A549 treated with AZD9567 at 1 μM for 4 hours (cell line): Measurements from ENCODE around the gene PET117. TPM values are rescaled to one million over a fixed set of nuclear protein-coding genes. Genes with fewer than 3 reads are reported as not detected.

Source experiments
- total RNA-seq: library from RNA; stranded (reverse); fragments of 200-300 nt; extraction: Qiagen RNA extraction; gene quantifications from 5 replicates; pipeline ENCODE4 v1.2.3, GENCODE V29; 2022; ENCODE audit not compliant: insufficient read depth

PET117 gene, protein sequence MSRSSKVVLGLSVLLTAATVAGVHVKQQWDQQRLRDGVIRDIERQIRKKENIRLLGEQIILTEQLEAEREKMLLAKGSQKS
- 17.1 to 26.1 TPM (median 24.7 TPM) in 5 replicates for total RNA-seq

DNA sequence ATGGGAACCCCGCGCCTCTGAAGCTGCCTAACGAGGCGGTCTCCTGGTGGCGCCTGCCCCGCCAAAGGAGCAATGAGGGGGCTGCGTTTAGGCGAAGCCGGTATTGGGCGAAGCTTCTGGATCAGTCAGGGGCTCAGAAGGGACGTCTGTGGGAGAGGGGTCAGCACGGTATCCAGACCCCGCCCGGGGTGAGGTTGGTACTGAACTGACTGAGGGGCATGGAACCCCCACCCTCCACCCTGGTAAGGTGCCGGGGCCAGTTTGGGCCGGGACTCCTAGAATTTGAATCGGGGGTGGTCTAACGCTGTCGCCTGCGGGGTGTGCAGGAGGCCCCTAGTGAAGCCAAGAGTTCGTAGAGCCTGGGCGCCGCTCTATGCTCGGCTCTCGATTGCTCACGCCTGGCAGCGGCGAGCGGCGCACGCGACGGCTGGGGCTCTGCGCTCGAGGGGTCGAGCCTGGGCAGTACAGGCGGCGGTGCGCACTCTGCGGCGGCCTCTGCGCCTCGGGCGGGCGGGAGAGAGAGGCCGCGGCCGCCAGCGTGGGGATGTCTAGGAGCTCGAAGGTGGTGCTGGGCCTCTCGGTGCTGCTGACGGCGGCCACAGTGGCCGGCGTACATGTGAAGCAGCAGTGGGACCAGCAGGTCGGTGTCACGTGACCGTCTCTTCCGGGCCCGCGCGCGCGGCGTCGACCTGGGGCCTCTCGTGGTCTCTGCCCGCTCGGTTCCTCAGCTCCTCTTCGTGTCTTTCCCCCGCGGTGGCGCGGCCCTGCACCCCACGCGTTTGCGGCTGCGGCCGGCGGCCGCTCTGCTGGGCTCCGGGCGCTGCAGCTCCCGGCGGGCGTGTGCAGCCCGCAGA lies at the start of gene PET117, which contains the start of gene KAT14:
PET117 (plus strand) TSS at position 452 of the 854 bp plus-strand sequence; CDS start at position 545, 93 bp downstream.
KAT14 (plus strand) TSS at position 452 of the 854 bp plus-strand sequence. CDS start 4,798 bp downstream, outside the sequence.

Other genes with a start within 250 kb of the PET117 start
- gene SNX5, start 169.1 kb upstream of the PET117 start, total RNA-seq: 246 to 259 TPM (median 248 TPM) in 5 replicates
- 37.5 to 57.9 TPM (median 38.7 TPM) in 5 replicates for gene MGME1, start 168.8 kb upstream of the PET117 start, total RNA-seq
- gene OVOL2, start 79.9 kb upstream of the PET117 start, total RNA-seq: 0.14 to 0.41 TPM (median 0.18 TPM) in 4 of 5 replicates, not detected in the other
- 9.0 to 12.1 TPM (median 10.9 TPM) in 5 replicates for gene KAT14, start within 50 bp of the PET117 start, total RNA-seq
- 4.2 to 12.9 TPM (median 11.5 TPM) in 5 replicates for gene ZNF133, start 150.7 kb downstream of the PET117 start, total RNA-seq